Colon (tissue), 2 donors: ENCODE data around the gene PDXP.

Experiments
- FAIRE-seq: peaks from 2 replicates; lab custom pipeline; 2012; peaks lifted over from hg19 to GRCh38; lab: Jason Lieb, UNC
- donor health status: control.
- donor health status: control.

The PDXP gene

DNA sequence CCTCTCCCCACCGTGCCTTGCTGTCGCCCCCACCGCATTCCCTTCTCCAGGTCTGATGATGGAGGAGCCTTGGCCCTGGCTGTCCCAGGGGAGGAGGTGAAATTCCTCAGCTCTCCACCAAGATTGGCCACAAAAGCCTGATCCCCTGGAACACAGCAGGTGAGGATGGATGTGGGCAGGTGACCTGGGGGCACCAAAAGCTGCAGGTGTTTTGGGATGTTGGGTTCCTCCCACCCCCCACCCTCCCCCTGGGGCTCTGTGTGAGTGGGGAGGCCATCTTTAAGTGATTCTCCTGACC is 39.0 kb downstream of the PDXP start:
- FAIRE-seq = no peak

DNA sequence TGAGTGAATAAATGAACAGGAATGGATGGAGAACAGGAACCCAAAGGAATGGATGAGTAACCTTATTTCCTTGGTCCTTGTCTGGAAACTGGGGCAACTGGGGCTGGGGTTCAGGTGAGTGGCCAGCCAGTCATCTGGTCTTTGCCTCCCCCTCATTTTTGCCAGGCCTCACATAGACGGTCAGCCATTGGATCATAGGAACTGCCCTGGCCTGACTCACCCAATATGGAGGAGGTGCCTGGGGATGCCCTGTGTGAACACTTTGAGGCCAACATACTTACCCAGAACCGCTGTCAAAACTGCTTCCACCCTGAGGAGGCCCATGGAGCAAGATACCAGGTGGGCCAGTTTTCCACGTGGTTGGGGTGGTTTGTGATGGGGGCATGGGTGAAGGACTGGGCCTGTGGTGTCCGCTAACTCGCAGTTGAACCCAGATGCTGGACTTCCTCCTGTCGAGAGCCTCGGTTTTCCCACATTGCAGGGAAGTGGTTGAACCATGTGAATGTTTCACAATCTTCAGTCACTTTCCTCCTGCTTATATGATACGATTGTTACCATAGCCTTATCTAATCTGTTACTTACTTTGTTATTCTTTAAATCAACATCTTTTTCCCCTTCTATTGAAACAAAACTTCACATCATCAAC is 42.7 kb downstream of the PDXP start:
- FAIRE-seq = no peak

DNA sequence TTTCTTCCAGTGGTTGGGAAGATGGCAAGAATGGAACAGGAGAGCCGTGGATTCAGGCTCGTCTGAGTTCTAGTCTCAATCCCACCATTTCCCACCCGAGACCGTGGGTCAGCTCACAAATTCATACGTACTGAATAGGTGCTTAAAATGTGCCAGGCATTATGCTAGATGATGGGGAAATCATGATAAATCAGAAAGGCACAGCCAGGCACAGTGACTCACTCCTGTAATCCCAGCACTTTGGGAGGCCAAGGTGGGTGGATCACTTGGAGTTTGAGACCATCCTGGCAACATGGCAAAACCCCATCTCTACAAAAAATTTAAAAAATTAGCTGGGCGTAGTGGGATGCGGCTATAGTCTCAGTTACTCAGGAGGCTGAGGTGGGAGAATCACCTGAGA is 45.4 kb downstream of the PDXP start:
- no peak for FAIRE-seq

DNA sequence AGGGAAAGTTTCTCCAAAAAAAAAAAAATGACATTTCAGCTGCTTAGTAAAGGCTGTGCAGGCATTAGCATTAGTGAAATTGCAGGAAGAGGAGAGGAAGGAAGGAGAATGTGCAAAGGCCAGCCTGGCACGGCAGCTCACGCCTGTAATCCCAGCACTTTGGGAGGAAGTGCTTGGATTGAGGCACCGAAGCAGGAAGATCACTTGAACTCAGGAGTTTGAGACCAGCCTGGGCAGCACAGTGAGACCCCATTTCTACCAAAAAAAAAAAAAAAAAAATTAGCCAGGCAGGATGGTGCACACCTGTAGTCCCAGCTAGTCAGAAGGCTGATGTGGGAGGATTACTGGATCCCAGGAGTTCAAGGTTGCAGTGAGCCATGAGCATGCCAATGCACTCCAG is 46.1 kb downstream of the PDXP start:
- FAIRE-seq = no peak

DNA sequence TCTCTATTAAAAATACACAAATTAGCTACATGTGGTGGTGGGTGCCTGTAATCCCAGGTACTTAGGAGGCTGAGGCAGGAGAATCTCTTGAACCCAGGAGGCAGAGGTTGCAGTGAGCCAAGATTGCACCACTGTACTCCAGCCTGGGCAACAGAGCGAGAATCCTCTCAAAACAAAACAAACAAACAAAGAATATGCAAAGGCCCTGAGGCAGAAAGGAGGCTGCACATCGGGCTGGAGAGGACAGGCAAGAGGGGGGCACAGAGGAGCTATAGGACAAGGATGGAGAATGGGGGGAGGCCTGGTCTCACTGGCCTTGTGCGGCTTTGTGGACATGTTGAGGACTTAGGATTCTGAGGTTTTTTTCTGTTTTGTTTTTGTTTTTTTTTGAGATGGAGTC is 46.7 kb downstream of the PDXP start:
- no peak for FAIRE-seq

DNA sequence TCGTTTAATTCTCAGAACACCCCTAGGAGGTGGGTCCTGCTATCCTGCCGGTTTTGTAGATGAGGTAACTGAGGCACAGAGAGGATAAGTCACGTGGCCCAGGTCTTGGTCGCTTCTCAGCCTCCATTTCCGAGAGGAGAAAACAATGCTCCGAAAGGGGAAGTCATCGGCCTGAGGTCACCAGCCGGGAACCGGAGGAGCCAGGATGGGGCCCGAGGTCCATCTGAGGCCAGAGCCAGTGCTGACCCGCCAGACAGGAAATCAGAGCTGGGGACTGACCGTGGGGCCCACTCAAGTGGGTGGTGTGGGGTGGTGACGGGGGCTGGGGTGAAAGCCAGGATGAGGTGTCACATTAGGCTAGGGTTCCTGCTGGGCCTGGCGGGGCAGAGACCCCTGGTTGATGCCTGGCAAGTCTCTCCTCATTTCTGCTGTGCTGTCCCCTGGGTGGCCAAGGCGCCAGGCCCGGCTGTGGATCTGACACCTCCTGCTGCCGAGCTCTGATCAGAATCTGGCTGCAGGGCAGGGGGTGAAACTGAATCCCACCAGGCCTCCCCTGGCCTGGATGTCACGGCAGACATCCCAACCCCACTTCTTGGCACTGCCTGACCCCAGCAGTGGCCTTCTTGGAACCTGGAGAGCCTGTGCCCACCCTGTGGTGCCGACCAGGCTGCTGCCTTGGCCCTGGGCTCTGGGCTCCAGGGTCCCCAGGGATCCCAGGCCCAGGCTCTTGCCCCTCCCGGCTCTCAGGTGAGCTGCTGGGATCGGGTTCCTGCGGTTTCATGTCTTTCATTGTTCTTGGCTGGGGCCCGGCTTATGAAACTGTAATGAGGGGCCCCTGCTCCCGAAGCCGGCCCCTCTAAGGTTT is 50.3 kb downstream of the PDXP start:
- FAIRE-seq = no peak

DNA sequence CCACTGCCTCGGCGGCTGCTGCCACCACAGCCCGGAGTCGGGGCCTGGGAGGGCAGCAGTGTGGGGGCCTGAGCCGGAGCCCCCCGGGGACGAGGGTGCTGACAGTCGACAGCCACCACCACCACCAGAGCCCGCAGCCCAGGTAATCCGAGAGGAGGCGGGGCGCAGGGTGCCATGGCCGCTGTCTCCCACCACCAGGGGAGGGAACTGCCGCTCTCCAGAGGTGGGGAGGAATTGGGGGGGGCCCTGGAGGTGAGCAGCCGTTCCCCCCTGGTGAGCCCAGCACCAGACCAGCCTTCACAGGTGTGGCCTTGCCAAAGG is 50.9 kb downstream of the PDXP start:
- no peak for FAIRE-seq

DNA sequence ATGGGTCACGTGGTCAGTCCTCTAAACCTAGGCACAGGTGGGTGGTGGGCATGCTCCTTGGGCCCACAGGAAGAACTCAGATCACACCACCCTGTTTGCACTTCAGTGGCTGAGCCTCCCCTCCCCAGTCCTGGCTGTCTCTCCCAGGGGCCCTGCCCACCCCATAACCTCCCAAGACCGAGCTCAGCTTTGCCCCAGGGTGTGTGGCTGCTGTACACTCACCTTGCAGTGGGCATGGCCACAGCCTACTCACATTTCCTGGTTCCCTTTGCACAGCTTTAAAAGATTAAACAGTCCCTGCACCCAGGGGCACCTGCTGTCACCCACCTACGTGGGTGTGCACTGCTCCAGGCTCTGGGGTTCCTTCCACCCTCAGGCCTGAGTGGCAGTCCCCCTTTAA is 52.2 kb downstream of the PDXP start:
- FAIRE-seq = no peak

DNA sequence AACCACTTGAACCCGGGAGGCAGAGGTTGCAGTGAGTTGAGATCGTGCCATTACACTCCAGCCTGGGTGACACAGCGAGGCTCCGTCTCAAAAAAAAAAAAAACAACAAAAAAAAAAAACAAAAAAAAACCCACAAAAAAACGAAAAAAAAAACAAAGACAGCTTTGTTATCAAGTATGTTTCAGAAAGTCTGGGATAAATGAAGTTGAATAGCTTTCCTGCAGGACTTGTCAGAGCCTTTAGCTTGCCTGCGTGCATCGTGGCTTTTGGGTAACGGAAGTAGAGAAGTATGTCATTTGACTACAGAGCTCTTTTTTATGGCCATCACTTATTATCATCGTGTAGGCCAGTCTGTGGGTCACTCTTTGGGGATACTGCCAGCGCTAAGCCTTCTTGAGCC is 53.0 kb downstream of the PDXP start:
- no peak for FAIRE-seq

DNA sequence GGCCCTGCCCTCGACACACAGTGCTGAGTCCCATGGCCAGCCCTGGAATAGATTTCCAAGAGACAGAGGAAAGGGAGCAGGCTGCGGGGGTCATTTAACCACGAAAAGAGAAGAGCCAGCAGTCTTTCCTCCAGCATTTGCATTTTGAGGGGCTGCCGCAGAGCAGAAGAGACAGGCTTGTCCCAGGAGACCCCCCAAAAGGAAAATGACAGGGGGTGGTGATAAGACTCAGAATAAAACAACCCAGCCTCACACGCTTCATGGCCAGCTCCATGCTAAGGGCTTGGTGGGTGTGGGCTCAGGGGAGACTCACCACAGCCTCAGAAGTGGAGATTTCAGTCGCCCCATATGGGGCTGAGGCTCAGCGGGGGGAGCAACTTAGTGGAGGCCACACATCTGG is 55.2 kb downstream of the PDXP start:
- no peak for FAIRE-seq

DNA sequence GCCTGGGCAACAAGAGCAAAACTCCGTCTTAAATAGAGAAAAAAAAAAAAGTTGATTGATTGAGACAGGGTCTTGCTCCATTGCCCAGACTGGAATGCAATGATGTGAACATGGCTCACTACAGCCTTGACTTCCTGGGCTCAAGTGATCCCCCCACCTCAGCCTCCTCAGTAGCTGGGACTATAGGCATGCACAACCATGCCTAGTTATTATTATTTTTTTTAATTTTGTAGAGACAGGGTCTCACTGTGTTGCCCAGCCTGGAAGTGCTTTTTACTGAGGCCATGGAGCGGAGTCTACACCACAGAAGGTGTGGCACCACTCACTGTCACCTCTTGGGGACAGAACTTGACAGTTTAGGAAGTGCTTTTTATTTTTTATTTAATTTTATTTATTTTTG is 56.1 kb downstream of the PDXP start:
- FAIRE-seq = no peak

DNA sequence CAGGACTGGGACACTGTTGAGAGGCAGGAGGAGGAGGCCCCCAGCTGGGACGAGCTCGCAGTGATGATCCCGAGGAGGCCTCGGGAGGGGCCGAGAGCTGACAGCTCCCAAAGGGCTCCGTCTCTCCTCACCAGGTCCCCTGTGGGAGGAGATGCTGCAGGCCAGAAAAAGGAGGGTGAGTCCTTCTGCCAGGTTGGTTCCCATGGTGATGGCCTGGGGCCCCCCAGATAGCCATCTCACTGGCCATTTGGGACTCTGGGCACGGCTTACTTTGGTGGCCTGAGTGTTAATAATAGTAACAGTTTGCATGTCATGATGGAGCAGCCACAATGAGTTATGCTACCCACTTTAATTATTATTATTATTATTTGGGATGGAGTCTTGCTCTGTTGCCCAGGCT is 57.2 kb downstream of the PDXP start:
- no peak for FAIRE-seq
